ENCODE results near the gene PKN2.
A peak's percentile ranks its signal among the peaks of the same experiment; 100 is the strongest.

PKN2 gene

GRCh38 chr1:88683541-88684481, at the start of gene PKN2:
TSS of gene PKN2 (plus strand) at chr1:88684273. CDS start at chr1:88684581, 308 bp downstream.
- peak; percentile 91 for DNase-seq

GRCh38 chr1:88634538-88634937, 49.5 kb upstream of the PKN2 start:
- no peak for DNase-seq

- DNase-seq: no peak
Measured at GRCh38 chr1:88640060-88640459, 44.0 kb upstream of the PKN2 start.

DNA sequence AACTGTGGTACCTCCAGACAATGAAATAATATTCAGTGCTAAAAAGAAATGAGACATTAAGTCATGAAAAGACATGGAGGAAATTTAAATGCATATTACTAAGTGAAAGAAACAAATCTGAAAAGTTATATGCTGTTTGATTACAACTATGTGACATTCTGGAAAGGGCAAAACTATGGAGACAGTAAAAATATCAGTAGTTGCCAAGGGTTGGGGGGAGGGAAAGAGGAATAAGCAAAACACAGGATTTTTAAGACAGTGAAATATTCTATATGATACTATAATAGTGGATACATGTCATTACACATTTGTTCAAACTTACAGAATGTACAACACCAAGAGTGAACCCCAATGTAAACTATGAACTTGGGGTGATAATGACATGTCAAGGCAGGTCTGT, 38.2 kb upstream of the PKN2 start:
- no peak for DNase-seq

DNA sequence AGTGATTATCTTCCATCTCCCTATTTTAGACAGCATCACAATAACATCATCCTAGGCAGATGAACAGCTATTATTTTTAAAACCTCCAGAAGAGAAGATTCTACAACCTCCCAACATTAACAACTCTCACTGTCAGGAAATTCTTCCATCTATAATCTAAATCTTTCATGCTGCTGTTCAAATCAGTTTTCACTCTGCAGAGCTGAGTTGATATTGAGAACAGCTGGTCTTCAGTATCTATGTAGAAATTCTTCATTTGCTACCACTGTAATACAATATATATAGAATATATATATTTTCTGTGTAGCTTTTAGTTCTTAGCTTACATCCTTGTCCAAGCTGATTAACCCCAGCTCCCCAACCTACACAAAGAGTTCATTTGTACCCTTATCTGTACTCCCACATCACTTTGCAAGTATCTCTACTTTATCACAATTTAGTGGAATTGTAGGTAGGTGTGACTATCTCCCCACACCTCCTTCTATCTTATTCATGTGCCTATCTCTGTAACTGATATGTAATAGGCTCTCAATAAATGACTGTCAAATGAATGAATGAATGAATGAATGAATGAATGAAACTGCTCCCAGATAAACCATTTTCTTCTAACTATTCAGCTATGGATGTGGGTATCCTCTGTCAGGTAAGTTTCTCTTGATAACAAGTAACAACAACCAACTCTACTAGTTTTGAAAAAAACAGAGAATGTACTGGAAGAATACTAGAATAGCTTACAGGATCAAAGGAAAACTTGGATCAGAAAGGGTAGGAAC, 37.4 kb upstream of the PKN2 start:
- no peak for DNase-seq

DNA sequence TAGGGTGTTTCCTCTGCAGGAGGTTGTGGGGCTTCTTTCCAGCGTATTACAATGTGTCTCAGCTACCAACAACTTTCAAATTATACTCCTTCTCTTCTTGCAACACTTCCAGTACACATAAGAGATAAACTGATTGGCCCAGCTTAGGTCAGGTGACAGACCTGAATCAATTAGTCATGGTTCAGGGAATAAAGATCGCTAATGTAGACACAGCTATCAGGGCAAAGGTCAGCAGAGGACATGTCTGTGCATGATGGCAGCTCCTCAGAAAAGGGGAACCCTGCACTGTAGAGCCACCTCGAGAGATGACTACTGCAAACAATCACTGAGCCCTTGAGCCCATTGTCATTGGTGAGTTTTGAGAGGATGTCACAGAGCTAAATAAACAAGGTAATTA, 36.8 kb upstream of the PKN2 start:
- DNase-seq: no peak

DNA sequence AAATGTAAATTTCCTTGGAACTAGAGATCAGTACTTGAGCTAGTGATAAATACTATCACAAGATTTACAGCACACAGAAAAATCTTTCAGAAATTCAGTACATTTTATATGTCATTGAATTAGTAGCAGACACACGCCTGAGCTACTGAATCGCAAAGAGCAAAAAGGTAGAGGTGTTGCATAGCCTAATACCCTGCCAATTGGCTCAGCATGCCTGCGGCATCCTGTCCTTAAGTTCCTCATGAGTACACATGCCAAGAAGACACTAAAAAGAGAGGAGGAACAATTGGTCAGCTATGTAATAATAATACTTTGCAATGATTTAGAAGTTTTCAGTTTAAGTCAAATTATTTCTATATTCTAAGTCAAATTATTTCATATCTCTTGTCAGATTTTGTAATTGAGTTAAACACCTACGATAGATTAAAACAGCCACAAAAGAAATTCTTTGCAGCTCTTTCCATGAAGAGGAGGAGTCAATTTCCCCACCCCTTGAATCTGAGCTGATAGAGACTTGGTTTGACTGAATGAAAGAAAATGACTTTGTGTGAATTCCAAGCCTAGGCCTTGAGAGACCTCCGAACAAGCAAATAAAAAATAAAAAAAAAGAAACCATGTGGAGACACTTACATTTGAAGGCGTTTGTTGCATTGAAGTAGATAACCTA, 36.2 kb upstream of the PKN2 start:
- no peak for DNase-seq

- no peak for DNase-seq
Measured at GRCh38 chr1:88648706-88649105, 35.4 kb upstream of the PKN2 start.

DNA sequence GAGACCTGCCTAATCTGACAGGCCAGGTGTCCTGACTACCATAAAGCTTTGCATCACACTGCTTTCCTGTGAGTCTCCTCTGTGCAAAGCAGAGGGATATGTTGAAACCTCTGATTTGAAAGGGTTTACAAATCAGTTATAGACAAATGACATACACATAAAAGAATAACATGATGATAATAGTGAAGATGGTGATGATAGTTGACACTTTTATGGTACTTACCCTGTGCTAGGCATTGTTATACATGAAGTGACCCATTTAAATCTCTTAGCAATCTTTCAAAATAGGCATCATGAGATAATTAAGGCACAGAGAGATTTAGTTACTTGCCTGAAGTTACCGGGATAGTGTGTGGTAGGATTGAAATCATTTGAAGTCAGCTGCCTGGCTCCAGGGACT, 34.1 kb upstream of the PKN2 start:
- DNase-seq: no peak

DNA sequence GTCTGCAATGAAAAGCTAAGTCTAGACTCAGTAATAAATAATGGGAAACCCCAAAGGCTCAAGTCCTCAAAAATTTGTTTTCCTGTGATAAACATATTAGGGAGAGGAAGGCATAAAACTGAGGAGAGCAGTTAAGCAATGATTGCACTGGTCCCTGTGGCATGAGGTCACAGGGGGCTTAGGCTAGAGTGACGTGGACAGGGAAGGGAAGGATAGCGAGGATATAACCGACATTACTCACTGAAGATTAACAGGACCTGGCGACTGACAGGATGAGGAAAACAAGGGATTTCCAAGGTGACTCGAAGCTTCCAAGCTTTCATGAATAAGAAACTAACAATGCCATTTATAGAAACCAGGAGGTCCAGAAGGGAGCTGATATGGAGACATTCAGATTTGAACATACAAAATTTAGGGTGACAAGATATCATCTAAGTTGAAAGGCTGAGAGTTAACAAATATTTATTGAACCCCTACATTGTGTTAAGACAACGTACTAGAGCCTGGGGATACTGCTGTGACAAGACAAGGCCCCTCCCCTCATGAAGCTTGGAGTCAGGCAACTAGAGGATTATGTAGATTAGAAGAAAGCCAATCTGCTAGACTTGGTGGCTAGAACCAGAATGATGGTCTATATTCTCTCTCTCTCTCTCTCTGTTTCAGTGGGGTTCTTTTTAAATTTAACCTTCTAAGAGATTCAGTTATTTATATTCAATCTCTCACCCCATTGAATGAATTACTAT, 33.2 kb upstream of the PKN2 start:
- DNase-seq: no peak

DNA sequence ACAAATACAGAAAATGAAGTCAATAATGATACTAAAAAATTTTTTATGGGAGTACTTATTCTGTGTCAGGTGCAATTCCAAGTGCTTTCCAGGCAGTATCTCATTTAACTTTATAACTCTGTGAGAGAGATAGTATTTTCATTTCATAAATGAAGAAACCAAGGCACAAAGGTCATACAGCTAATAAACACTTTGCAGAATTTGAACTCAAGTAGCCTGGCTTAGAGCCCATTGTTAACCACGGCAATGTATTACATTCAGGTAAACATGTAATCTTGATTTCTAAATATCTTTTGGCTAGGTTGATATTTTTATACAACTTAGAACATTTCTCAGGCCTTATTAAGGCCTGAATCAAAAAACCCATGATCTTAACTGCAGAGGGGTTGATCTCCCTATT, 28.9 kb upstream of the PKN2 start:
- no peak for DNase-seq

GRCh38 chr1:88655685-88656299, 28.3 kb upstream of the PKN2 start:
- DNase-seq: no peak

- DNase-seq: no peak
Measured at GRCh38 chr1:88658419-88658818, 25.7 kb upstream of the PKN2 start.

DNA sequence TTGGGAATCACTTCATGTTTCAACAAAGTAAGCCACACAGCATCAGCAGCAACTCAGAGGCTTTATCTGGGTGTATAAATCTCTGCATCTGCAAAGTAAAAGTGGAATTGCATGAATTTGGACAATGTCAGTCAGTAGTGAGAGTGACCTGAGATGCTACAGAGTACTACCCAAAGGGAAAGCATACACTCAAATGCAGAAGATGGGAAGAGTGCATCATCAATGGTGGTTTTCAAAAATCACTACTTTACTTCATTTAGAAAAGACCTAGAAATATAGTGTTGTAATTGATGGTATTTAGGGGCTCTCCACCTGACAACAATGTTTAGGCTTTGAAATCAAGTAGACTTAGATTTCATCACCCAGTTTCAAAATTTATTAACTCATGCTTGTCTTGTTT, 24.5 kb upstream of the PKN2 start:
- DNase-seq: no peak

- DNase-seq: no peak
Measured at GRCh38 chr1:88661188-88661587, 22.9 kb upstream of the PKN2 start.

DNA sequence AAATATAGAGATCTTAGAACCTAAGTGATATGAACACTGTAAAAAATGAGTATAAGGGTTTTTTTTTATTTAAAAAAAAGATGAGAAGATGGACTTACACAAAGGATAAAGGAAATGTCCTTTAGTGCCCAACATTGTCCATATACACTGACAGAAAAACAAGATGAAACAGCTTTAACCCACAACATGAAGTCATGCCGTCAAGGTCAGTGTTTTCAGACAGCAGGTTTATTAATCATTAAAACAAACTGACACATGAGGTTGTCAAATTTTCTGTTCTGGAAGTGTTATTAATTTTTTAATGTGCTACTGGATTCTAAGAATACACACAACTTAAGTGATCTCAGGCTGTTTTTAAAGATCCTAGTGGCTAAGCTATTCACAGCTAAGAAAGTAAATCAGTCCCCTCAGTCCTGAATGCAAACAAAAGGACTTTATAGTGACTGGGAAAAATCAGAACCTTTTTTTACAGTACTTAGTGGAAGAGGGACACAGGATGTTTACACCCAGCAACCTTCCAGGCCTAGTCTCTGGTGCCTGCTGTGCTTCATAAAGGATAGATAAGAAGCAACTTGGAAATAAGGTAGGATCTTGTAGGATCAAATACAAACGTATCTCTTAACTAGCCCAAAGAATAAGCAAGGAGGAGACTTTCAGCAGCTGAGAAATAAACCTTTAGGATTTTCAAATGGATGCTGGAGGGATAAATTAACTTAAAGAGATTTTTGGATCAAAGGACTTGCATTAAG, 21.9 kb upstream of the PKN2 start:
- DNase-seq: no peak

DNA sequence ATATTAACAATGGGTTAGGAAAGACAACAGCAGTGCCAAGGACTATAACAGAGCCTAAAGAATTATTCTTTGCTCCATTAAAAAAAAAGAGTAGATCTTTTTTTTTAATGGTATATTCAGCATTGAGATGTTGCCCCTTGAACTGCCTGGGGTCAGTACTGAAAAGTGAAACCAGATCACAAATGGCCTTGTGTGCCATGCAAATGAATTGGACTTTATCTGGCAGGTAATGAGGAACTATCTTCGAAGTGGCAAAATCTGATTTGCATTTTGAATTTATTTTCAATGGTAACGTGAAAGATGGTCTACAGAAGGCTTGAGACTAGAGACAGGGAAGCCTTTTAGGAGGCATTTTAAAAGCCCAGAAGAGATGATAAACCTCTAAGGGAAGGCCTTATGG, 21.4 kb upstream of the PKN2 start:
- no peak for DNase-seq

DNA sequence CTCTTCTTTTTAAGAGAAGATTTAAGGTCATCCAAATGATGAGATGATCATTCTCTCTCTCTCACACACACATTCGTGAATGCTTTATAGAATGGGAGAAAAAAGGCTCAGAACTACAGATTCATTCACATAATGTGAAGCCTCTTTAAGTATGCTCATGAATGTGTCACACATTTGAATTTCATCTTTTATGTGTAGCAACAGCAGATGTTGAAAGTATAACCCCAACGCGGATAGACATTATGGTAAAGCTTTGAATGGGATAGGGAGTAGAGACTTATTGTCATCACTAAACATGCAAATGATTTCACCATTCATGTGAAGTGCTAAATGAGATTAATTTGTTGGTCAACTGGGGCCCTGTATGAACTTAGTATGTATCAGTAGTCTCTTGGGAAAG, 15.7 kb upstream of the PKN2 start:
- DNase-seq: no peak

- no peak for DNase-seq
Measured at GRCh38 chr1:88670462-88670861, 13.6 kb upstream of the PKN2 start.

GRCh38 chr1:88673446-88673845, 10.6 kb upstream of the PKN2 start:
- DNase-seq: no peak

GRCh38 chr1:88678405-88678804, 5.7 kb upstream of the PKN2 start:
- no peak for DNase-seq

GRCh38 chr1:88680471-88680870, 3.6 kb upstream of the PKN2 start:
- no peak for DNase-seq
